GM12878 (cell line): ENCODE data around the gene GABRG1. TPM values are rescaled to one million over a fixed set of nuclear protein-coding genes. Genes with fewer than 3 reads are reported as not detected.

Experiments used
- ATAC-seq: fragments of 200-7000 bp; cut with Tn5 transposase; 3 replicates; pipeline ENCODE4 v1.9.1; 2020; ENCODE audit warnings: mild to moderate bottlenecking, moderate library complexity
- BruUV-seq: library from RNA; stranded (reverse); fragments of 400-500 nt; replicated peaks from 2 replicates; lab custom pipeline; 2021; lab: Mats Ljungman, UMichigan
- CTCF ChIA-PET: fragments of 300-600 bp; sonication (Branson Sonifier 250); formaldehyde crosslinking; extraction: SDS; loops from one replicate; lab custom pipeline; 2021; ENCODE audit warnings: inconsistent platforms; lab: Yijun Ruan, JAX
- POLR2A ChIA-PET: fragments of 350-600 bp; formaldehyde crosslinking; extraction: SDS; loops from one replicate; lab custom pipeline; 2021; ENCODE audit warnings: inconsistent platforms; lab: Charles Lee
- RAD21 ChIA-PET: fragments of 300-600 bp; sonication (Branson Sonifier 250); formaldehyde crosslinking; loops from one replicate; lab custom pipeline; 2023; ENCODE audit warnings: antibody characterized with exemption; ENCODE audit not compliant: unreplicated experiment; lab: Charles Lee
- SMC1A ChIA-PET: fragments of 300-600 bp; sonication (Branson Sonifier 250); formaldehyde crosslinking; loops from one replicate; lab custom pipeline; 2023; ENCODE audit not compliant: unreplicated experiment, uncharacterized antibody; lab: Charles Lee
- DNase-seq: peaks from one replicate; pipeline ENCODE4 v3.0.0-alpha.2; 2011; ENCODE audit warnings: low read depth, low spot score
- FAIRE-seq: peaks from 3 replicates; lab custom pipeline; 2011; peaks lifted over from hg19 to GRCh38; lab: Jason Lieb, UNC
- H2AFZ ChIP-seq: 2 replicates; pipeline ENCODE4 v1.6.0; 2011; ENCODE audit warnings: low read depth, low read length, control low read depth; ENCODE audit not compliant: control insufficient read depth
- H3K27ac ChIP-seq: 2 replicates; pipeline ENCODE4 v1.5.1; 2011; ENCODE audit warnings: control low read depth; ENCODE audit not compliant: control insufficient read depth, insufficient read depth
- H3K27me3 ChIP-seq, 2 experiments: replicated peaks in 1 of 2; 2 replicates each; pipeline versions ENCODE4 v1.6.0 to v1.6.1; 2011; ENCODE audit warnings: low read length in 1 of 2; ENCODE audit not compliant: control insufficient read depth in 2 of 2, insufficient read depth in 2 of 2
- H3K36me3 ChIP-seq, 2 experiments: 2 replicates each; pipeline ENCODE4 v1.5.1; 2011; ENCODE audit warnings: low read length in 1 of 2; ENCODE audit not compliant: control insufficient read depth in 2 of 2, insufficient read depth in 2 of 2
- H3K4me1 ChIP-seq: 2 replicates; pipeline ENCODE4 v1.6.1; 2011; ENCODE audit warnings: mild to moderate bottlenecking, low read length, moderate library complexity, mixed read lengths; ENCODE audit not compliant: control insufficient read depth, insufficient read depth
- H3K4me2 ChIP-seq: 2 replicates; pipeline ENCODE4 v1.6.0; 2011; ENCODE audit warnings: control low read depth; ENCODE audit not compliant: control insufficient read depth, insufficient read depth
- H3K4me3 ChIP-seq: fragments of 200-600 bp; sonication (generic); 2 replicates; pipeline ENCODE4 v1.5.1; 2016
- H3K79me2 ChIP-seq: 2 replicates; pipeline ENCODE4 v1.6.0; 2011; ENCODE audit warnings: low read length; ENCODE audit not compliant: control insufficient read depth, insufficient read depth
- H3K9ac ChIP-seq: 2 replicates; pipeline ENCODE4 v1.8.0; 2011; ENCODE audit warnings: low read length, control low read depth, mixed read lengths; ENCODE audit not compliant: control insufficient read depth, insufficient read depth
- H3K9me3 ChIP-seq: replicated peaks from 3 replicates; pipeline ENCODE4 v1.5.1; 2011; ENCODE audit warnings: mild to moderate bottlenecking, low read length; ENCODE audit not compliant: control insufficient read depth, insufficient read depth
- H4K20me1 ChIP-seq: 2 replicates; pipeline ENCODE4 v1.6.0; 2011; ENCODE audit not compliant: control insufficient read depth, insufficient read depth
- CBX3 ChIP-seq: fragments of 200-600 bp; sonication (generic); IDR thresholded peaks from 2 replicates; pipeline ENCODE4 v1.6.1; 2016; ENCODE audit warnings: low read depth, borderline replicate concordance
- CBX5 ChIP-seq: sonication (generic); IDR thresholded peaks from 2 replicates; pipeline ENCODE4 v1.6.1; 2016; ENCODE audit warnings: low read depth, moderate library complexity, mild to moderate bottlenecking, inconsistent platforms
- CEBPB ChIP-seq, 2 experiments: fragments of 150-350 bp in 1 of 2; IDR thresholded peaks; 2 replicates each; pipeline ENCODE4 v1.6.1; 2012 to 2014; ENCODE audit warnings: low read depth in 2 of 2, low read length in 2 of 2, borderline replicate concordance in 1 of 2, inconsistent platforms in 1 of 2
- GABPA ChIP-seq: IDR thresholded peaks from 2 replicates; pipeline ENCODE4 v1.6.1; 2014; ENCODE audit warnings: antibody characterized with exemption, low read depth, mild to moderate bottlenecking, inconsistent platforms
- GATAD2B ChIP-seq: fragments of 450-650 bp; conservative IDR thresholded peaks from 2 replicates; pipeline ENCODE4 v1.6.1; 2017; ENCODE audit warnings: low read depth, mild to moderate bottlenecking, moderate library complexity
- IKZF1 ChIP-seq: fragments of 450-650 bp; conservative IDR thresholded peaks from 2 replicates; pipeline ENCODE4 v1.6.1; 2017; ENCODE audit warnings: antibody characterized with exemption, mild to moderate bottlenecking
- JUND ChIP-seq: IDR thresholded peaks from 2 replicates; pipeline ENCODE4 v1.6.1; 2012; ENCODE audit warnings: low read depth, mild to moderate bottlenecking, low read length, improper control_type of control experiment, moderate library complexity
- MXI1 ChIP-seq: fragments of 150-350 bp; IDR thresholded peaks from 2 replicates; pipeline ENCODE4 v1.6.1; 2011; ENCODE audit warnings: low read depth, mild to moderate bottlenecking, inconsistent platforms, low read length, improper control_type of control experiment
- MYB ChIP-seq: fragments of 150-350 bp; IDR thresholded peaks from 2 replicates; pipeline ENCODE4 v1.6.1; 2014; ENCODE audit warnings: mild to moderate bottlenecking, low read depth, low read length, borderline replicate concordance
- NR2C1 ChIP-seq: fragments of 450-650 bp; IDR thresholded peaks from 2 replicates; pipeline ENCODE4 v1.6.1; 2017; ENCODE audit warnings: antibody characterized with exemption, mild to moderate bottlenecking, moderate library complexity
- POU2F2 ChIP-seq: IDR thresholded peaks from 3 replicates; pipeline ENCODE4 v1.6.1; 2011; ENCODE audit warnings: low read depth, mild to moderate bottlenecking, low read length, borderline replicate concordance
- RFX5 ChIP-seq: IDR thresholded peaks from 2 replicates; pipeline ENCODE4 v1.6.1; 2011; ENCODE audit warnings: low read depth, low read length, improper control_type of control experiment
- SMAD1 ChIP-seq: fragments of 450-650 bp; IDR thresholded peaks from 2 replicates; pipeline ENCODE4 v1.6.1; 2018; ENCODE audit warnings: mild to moderate bottlenecking, low read depth; ENCODE audit not compliant: partially characterized antibody
- SP1 ChIP-seq: IDR thresholded peaks from one replicate; pipeline ENCODE4 v1.6.1; 2011; ENCODE audit warnings: low read depth, low read length
- YY1 ChIP-seq: IDR thresholded peaks from 2 replicates; pipeline ENCODE4 v1.6.1; 2011; ENCODE audit warnings: low read depth, mild to moderate bottlenecking, low read length
- ZZZ3 ChIP-seq: IDR thresholded peaks from 2 replicates; pipeline ENCODE4 v1.6.1; 2011; ENCODE audit warnings: low read depth; ENCODE audit not compliant: control insufficient read depth, insufficient read length
- WGBS: methylation state at CpG from one replicate; pipeline ENCODE4 v1.1.6; 2016; ENCODE audit warnings: low lambda C conversion rate; ENCODE audit not compliant: insufficient replicate concordance, insufficient coverage; ENCODE audit errors: missing lambda C conversion rate; 5-methylcytosine and 5-hydroxymethylcytosine counted together
- in situ Hi-C: fragments of 300-500 bp; cut with MboI; formaldehyde crosslinking; loops from 9 replicates; pipeline ENCODE4 v1.14.3; 2018; ENCODE audit warnings: mixed read lengths
- intact Hi-C: fragments of 100-400 bp; cut with micrococcal nuclease; formaldehyde crosslinking; loops from one replicate; pipeline ENCODE4 v1.14.2; 2022; ENCODE audit not compliant: unreplicated experiment
- polyA plus RNA-seq, 11 experiments: library from polyadenylated mRNA; depleted of rRNA in 4 of 11; unstranded in 6 of 11; stranded (reverse) in 5 of 11; fragments of >200 nt; fragmentation: Nextera tagmentation in 4 of 11; fragmentation: Illumina TruSeq in 1 of 11; extraction: Ambion mirVana in 4 of 11; extraction: Trizol in 1 of 11; gene quantifications; 1 replicate in 1 of 11; 2 replicates in 10 of 11; pipeline versions ENCODE4 v1.2.1 to v1.2.3, GENCODE V29; 2011 to 2016; ENCODE audit warnings: inconsistent platforms in 2 of 11, missing spikeins in 2 of 11, low read depth in 1 of 11
- total RNA-seq, 4 experiments: library from RNA; depleted of rRNA in 3 of 4; stranded (reverse); fragments of >200 nt in 3 of 4; fragmentation: Illumina TruSeq in 1 of 4; extraction: Trizol in 1 of 4; gene quantifications; 2 replicates each; pipeline versions ENCODE4 v1.2.1 to v1.2.3, GENCODE V29; 2013 to 2021
- TF ChIP-seq, protein P1 (sequence below): fragments of 450-650 bp; formaldehyde crosslinking; IDR thresholded peaks from 2 replicates; pipeline ENCODE4 v1.4.0; 2022; ENCODE audit warnings: mild to moderate bottlenecking, moderate library complexity
- TF ChIP-seq, protein P2 (sequence below): IDR thresholded peaks from 2 replicates; pipeline ENCODE4 v1.6.1; 2011; ENCODE audit warnings: low read depth, low read length, improper control_type of control experiment, borderline replicate concordance
- TF ChIP-seq, protein P3 (sequence below): IDR thresholded peaks from 2 replicates; pipeline ENCODE4 v1.6.1; 2012; ENCODE audit warnings: low read depth, low read length, improper control_type of control experiment

GABRG1 gene
- total and polyA plus RNA-seq, 10 of the 15 experiments (the other 5 are each of a cell fraction or from before 2014, with no cell fraction given): 0.01 to 0.06 TPM; not detected in 8

DNA sequence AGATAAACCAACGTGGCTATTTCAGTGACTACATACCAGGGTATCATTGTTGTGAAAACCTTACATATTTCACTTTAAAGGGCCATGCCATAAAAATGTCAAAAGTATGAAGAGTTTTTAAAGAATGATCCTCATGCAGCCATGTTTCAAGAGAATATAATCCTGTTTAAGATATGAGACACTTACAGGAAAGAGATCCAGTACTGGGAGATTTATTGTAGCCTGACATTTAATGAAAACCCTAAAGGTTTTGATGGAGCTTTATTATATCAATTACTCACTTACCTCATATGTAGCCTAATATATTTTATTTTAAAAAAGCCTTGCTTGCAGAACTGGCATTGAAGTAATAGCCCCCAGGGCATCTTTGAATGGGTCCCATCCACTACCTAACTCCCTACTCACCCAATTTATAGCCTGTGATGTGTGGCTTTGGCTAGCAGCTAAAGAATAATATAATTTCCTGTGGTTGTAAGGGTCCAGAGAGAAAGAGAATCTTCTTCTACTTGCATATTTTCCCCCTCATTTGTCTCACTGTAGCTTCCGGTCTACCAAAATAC lies 7.7 kb upstream of the GABRG1 start (continued):
- TF ChIP-seq RFX5 (no peak), NR2C1 (no peak), GATAD2B (no peak), SP1 (no peak)
- TF ChIP-seq, protein P1, sequence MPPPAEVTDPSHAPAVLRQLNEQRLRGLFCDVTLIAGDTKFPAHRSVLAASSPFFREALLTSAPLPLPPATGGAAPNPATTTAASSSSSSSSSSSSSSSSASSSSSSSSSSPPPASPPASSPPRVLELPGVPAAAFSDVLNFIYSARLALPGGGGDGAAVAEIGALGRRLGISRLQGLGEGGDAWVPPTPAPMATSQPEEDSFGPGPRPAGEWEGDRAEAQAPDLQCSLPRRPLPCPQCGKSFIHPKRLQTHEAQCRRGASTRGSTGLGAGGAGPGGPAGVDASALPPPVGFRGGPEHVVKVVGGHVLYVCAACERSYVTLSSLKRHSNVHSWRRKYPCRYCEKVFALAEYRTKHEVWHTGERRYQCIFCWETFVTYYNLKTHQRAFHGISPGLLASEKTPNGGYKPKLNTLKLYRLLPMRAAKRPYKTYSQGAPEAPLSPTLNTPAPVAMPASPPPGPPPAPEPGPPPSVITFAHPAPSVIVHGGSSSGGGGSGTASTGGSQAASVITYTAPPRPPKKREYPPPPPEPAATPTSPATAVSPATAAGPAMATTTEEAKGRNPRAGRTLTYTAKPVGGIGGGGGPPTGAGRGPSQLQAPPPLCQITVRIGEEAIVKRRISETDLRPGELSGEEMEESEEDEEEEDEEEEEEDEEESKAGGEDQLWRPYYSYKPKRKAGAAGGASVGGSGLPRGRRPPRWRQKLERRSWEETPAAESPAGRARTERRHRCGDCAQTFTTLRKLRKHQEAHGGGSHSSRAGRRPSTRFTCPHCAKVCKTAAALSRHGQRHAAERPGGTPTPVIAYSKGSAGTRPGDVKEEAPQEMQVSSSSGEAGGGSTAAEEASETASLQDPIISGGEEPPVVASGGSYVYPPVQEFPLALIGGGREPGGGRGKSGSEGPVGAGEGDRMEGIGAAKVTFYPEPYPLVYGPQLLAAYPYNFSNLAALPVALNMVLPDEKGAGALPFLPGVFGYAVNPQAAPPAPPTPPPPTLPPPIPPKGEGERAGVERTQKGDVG (CRISPR knock-in tag): no peak
- TF ChIP-seq, protein P2, sequence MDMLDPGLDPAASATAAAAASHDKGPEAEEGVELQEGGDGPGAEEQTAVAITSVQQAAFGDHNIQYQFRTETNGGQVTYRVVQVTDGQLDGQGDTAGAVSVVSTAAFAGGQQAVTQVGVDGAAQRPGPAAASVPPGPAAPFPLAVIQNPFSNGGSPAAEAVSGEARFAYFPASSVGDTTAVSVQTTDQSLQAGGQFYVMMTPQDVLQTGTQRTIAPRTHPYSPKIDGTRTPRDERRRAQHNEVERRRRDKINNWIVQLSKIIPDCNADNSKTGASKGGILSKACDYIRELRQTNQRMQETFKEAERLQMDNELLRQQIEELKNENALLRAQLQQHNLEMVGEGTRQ: no peak

DNA sequence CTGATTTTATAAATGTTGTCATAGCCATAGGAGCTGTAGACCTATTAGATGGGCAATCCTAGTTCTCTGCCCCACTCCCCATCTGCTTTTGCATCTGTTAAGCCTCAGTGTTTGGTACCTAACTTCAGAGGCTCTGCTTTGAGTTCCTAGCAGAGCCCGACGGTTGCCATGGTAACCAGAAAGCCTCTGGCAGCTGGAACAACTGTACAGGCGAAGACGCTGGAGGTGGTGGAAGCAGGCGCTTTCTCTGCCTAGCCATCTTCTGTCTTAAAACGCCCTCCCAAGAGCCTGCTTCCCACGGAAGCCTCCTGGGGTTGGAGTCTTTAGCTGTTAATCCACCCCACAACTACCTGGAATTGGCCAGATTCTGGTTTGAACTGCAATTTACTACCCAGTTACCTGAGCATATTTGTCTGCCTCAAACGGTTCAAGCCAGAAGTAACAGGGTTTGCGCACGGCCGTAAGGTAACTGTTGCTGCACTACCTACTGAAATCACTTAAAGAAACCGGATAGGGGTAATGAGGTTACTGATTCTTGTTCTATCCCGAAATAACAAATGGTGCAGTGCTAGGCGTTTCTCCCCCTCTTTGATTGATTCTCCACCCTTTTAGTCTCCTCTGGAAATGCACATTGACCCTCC lies 1.0 kb upstream of the GABRG1 start:
- FAIRE-seq (no peak), DNase-seq (no peak), ATAC-seq (no peak)
- H3K4me3 ChIP-seq: no peak overlapping the region
- WGBS: 38% methylated on average over 14 of the region's 14 CpGs
- no peaks in the 10 kb centered on the region for H4K20me1 ChIP-seq
- H3K36me3 ChIP-seq: no peaks in the 10 kb centered on the region
- H3K4me1 ChIP-seq: no peaks in the 10 kb centered on the region
- in situ Hi-C loops: no loop called here
- no peak overlapping the region for H3K9ac ChIP-seq
- no peak overlapping the region for H2AFZ ChIP-seq
- ChIA-PET CTCF (no interaction called here), SMC1A (no interaction called here), RAD21 (no interaction called here), POLR2A (no interaction called here)
- no TSS peak for BruUV-seq
- H3K79me2 ChIP-seq: no peaks in the 10 kb centered on the region
- H3K27ac ChIP-seq: no peak overlapping the region
- intact Hi-C loops: no loop called here
- H3K27me3 ChIP-seq: no peaks in the 10 kb centered on the region
- H3K9me3 ChIP-seq: no peaks in the 10 kb centered on the region
- no peak overlapping the region for H3K4me2 ChIP-seq
- TF ChIP-seq YY1 (no peak), GABPA (no peak), POU2F2 (no peak), MYB (no peak), CBX3 (no peak), CBX5 (no peak), IKZF1 (no peak), SMAD1 (no peak), CEBPB (IDR thresholded peaks at IDR 0.05; ENCODE audit: borderline replicate concordance in 1 of 2, low read depth in 2 of 2, low read length in 2 of 2) (no peak), JUND (no peak), MXI1 (no peak), ZZZ3 (no peak)
- TF ChIP-seq, protein P3, sequence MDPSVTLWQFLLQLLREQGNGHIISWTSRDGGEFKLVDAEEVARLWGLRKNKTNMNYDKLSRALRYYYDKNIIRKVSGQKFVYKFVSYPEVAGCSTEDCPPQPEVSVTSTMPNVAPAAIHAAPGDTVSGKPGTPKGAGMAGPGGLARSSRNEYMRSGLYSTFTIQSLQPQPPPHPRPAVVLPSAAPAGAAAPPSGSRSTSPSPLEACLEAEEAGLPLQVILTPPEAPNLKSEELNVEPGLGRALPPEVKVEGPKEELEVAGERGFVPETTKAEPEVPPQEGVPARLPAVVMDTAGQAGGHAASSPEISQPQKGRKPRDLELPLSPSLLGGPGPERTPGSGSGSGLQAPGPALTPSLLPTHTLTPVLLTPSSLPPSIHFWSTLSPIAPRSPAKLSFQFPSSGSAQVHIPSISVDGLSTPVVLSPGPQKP: no peak
